DMS53 (cell line): ENCODE results near the gene PLD4.
A peak's percentile ranks its signal among the peaks of the same experiment; 100 is the strongest.

Experiments
- DNase-seq: peaks from one replicate; lab custom pipeline; 2025; lab: John Stamatoyannopoulos, UW

PLD4 gene

GRCh38 chr14:104975481-104976197 is 51.0 kb downstream of the PLD4 start:
- DNase-seq: peak; percentile 24

GRCh38 chr14:104976198-104977007 is 51.7 kb downstream of the PLD4 start:
- DNase-seq: peak; percentile 92

GRCh38 chr14:104977008-104977680 is 52.5 kb downstream of the PLD4 start:
- no peak for DNase-seq

GRCh38 chr14:104977681-104978653 is 53.3 kb downstream of the PLD4 start, which contains the start of gene AHNAK2:
AHNAK2 (minus strand) TSS chr14:104978374; CDS start chr14:104978237, 137 bp downstream.
- peak; percentile 87 for DNase-seq

- DNase-seq: no peak
Measured at GRCh38 chr14:104978746-104979691, 54.3 kb downstream of the PLD4 start.

GRCh38 chr14:104979758-104980610 is 55.3 kb downstream of the PLD4 start:
- DNase-seq: peak; percentile 80

GRCh38 chr14:104980611-104981531 is 56.2 kb downstream of the PLD4 start:
- DNase-seq: no peak

- no peak for DNase-seq
Measured at GRCh38 chr14:104981699-104982541, 57.2 kb downstream of the PLD4 start.

- DNase-seq: no peak
Measured at GRCh38 chr14:104982548-104983230, 58.0 kb downstream of the PLD4 start.
